Stimulated activated naive CD8-positive, alpha-beta T cell treated with anti-CD3 and anti-CD28 coated beads, Interleukin-15, Interleukin-2, amounts not matched to agents 100 ng/mL and 50 ng/mL, for 24 hours (primary cell): Measurements from ENCODE around the gene PDK3.
A peak's percentile ranks its signal among the peaks of the same experiment; 100 is the strongest.

Experiments
- H3K27ac Mint-ChIP-seq: one replicate; pipeline ENCODE4 v1.8.0; 2021; ENCODE audit warnings: mild to moderate bottlenecking, mixed read lengths
- H3K27me3 Mint-ChIP-seq: one replicate; pipeline ENCODE4 v1.8.0; 2021; ENCODE audit warnings: mixed read lengths
- H3K36me3 Mint-ChIP-seq: one replicate; pipeline ENCODE4 v1.8.0; 2021; ENCODE audit warnings: low read depth, mixed read lengths
- H3K4me1 Mint-ChIP-seq: one replicate; pipeline ENCODE4 v1.8.0; 2021; ENCODE audit warnings: low read depth, mixed read lengths
- H3K4me3 Mint-ChIP-seq: one replicate; pipeline ENCODE4 v1.8.0; 2021; ENCODE audit warnings: mild to moderate bottlenecking, mixed read lengths
- H3K9me3 Mint-ChIP-seq: one replicate; pipeline ENCODE4 v1.8.0; 2021; ENCODE audit warnings: mixed read lengths

The PDK3 gene

DNA sequence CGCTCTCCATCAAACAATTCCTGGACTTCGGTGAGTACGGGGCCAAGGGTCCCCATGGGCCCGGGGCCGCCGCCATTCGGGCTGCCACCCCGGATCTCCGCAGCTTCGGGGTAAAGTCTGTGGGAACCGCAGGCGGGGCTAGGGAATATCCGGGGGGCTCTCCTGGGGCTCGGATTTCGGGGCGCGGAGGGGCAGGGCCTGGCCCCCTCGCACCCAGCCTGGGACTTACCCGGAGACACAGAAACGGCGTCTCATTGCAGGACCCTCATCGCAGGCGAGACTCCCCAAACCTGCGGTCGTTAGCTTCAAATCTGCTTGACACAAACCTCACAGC, 413 bp downstream of the PDK3 start:
- Mint-ChIP-seq H3K27ac (peak overlapping the region; percentile 83), H3K9me3 (no peaks in the 10 kb centered on the region), H3K27me3 (no peaks in the 10 kb centered on the region), H3K36me3 (peaks cover 4% of the 10 kb centered on the region), H3K4me3 (peak overlapping the region; percentile 86), H3K4me1 (peaks cover 38% of the 10 kb centered on the region)

DNA sequence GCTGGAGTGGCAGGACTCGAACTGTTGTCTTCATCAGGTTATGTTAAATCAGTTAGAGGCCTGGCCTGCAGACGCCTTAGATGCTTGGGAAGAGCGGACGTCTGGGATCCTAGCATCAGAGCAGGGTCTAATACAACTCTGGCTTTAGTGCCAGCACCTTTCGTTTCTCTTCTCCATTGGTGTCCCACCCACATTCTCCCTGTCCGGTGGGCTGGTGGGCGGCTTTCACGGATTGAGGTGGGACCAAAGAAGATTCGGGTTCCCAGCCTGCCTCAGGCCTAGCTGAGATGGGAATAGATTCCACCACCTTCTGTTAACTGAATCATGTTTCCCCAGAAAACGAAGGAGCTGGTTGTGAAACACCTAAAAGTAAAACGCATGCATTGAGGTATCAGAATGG, 939 bp downstream of the PDK3 start:
- Mint-ChIP-seq H3K9me3 (no peaks in the 10 kb centered on the region), H3K27ac (peak overlapping the region; percentile 83), H3K4me3 (peak overlapping the region; percentile 86), H3K4me1 (peaks cover 43% of the 10 kb centered on the region), H3K36me3 (peaks cover 4% of the 10 kb centered on the region), H3K27me3 (no peaks in the 10 kb centered on the region)

DNA sequence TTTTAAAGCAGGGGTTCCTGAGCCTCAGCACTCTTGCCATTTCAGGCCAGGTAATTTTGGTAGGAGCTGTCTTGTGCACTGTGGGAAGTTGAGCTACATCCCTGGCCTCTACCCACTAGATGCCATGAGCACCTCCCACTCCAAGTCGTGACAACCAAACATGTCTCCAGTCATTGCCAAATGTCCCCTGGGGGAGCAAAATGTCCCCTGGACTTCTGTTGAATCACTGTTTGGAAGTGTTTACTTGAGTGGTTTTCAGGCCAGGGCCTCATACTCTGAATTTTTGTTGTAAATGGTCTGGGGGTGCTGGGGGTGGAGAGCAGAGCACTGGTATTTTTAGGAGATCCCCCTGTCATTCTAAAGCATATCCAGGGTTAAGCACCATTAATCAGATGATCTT, 3.2 kb downstream of the PDK3 start:
- Mint-ChIP-seq H3K27me3 (no peaks in the 10 kb centered on the region), H3K27ac (peak overlapping the region; percentile 36), H3K4me3 (peak overlapping the region; percentile 13), H3K4me1 (peaks cover 53% of the 10 kb centered on the region), H3K9me3 (no peaks in the 10 kb centered on the region), H3K36me3 (peaks cover 4% of the 10 kb centered on the region)

DNA sequence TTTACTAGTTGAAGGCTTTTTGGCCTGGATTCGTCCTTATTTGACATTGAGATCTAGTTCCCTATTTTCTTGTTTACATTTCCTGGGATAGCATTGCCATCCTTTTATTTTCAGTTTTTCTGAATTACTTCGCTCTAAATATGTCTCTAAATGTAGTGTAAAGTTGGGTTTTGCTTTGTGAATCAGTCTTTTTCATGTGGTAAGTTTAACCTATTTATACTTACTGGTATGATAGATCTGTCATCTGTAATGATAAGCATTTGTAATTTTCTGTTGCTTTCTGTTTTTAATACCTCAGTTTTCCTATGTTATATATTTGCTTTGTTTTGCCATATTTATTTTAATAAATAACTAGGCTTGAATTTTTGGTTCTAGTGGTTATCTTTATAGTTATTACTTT, 6.7 kb downstream of the PDK3 start:
- no peaks in the 10 kb centered on the region for H3K9me3 Mint-ChIP-seq
- H3K4me3 Mint-ChIP-seq, result peak overlapping the region; percentile 9
- peaks cover 68% of the 10 kb centered on the region for H3K4me1 Mint-ChIP-seq
- H3K27ac Mint-ChIP-seq, result peak overlapping the region; percentile 13
- no peaks in the 10 kb centered on the region for H3K27me3 Mint-ChIP-seq
- H3K36me3 Mint-ChIP-seq, result peaks cover 4% of the 10 kb centered on the region

DNA sequence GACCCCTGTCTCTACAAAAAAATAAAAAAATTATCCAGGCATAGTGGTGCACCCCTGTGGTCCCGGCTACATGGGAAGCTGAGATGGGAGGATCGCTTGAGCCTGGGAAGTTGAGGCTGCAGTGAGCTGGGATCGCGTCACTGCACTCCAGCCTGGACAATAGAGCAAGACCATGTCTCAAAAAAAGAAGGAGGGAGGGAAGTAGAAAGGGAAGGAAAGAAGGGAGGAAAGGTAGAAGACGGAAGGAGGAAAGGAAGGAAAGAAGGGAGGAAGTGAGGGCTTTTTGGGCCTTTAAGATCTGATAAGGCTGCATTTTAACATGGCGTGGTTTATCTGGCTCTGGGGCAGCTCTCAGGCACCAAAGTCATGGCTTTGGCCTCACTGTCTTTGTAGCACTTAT, 10.4 kb downstream of the PDK3 start:
- Mint-ChIP-seq H3K4me1 (peaks cover 75% of the 10 kb centered on the region), H3K27ac (no peak overlapping the region), H3K4me3 (no peak overlapping the region), H3K36me3 (no peaks in the 10 kb centered on the region), H3K9me3 (no peaks in the 10 kb centered on the region), H3K27me3 (no peaks in the 10 kb centered on the region)

DNA sequence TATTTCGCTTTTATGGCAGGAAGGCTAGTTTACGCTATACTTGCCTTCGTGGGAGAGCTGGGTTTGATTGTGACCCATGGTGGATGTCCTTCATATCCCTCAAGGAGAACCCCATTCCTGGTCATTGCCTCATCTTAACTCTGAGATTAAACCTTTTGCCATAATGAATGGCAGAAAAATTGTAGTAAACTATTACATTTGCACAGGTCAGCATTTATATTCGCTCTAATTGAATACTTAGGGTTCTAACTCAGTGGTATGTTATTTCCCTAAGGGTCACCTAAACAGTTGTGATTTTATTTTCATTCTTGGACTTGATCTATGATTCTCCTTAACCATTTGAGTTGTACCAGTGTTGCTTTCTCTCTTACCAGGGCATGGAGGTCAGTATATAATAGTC, 13.4 kb downstream of the PDK3 start:
- H3K9me3 Mint-ChIP-seq, result peaks cover 3% of the 10 kb centered on the region
- peaks cover 87% of the 10 kb centered on the region for H3K4me1 Mint-ChIP-seq
- no peaks in the 10 kb centered on the region for H3K27me3 Mint-ChIP-seq
- H3K27ac Mint-ChIP-seq, result peak overlapping the region; percentile 89
- peaks cover 4% of the 10 kb centered on the region for H3K36me3 Mint-ChIP-seq
- H3K4me3 Mint-ChIP-seq, result peak overlapping the region; percentile 79

DNA sequence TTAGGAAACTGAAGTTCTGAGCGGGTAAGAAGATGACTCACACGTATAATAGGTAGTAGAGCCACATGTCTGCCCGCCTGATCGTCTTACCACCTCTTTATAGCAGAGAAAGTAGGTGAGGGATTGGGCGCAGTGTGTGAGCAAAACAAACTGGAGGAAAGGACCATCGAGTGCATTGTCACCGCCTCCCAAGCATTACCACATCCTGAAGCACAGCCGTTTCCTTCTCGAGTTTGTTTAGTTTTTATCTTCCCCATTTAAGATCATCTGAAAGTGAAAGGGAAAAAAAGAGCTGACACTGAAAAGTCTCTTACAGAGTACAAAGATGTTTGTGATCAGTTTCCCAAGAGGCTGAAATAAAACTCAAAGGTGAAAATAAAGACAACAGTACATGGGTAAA, 14.8 kb downstream of the PDK3 start:
- Mint-ChIP-seq H3K27ac (peak overlapping the region; percentile 89), H3K36me3 (peaks cover 4% of the 10 kb centered on the region), H3K27me3 (no peaks in the 10 kb centered on the region), H3K4me1 (peaks cover 81% of the 10 kb centered on the region), H3K4me3 (peak overlapping the region; percentile 79), H3K9me3 (peaks cover 3% of the 10 kb centered on the region)

DNA sequence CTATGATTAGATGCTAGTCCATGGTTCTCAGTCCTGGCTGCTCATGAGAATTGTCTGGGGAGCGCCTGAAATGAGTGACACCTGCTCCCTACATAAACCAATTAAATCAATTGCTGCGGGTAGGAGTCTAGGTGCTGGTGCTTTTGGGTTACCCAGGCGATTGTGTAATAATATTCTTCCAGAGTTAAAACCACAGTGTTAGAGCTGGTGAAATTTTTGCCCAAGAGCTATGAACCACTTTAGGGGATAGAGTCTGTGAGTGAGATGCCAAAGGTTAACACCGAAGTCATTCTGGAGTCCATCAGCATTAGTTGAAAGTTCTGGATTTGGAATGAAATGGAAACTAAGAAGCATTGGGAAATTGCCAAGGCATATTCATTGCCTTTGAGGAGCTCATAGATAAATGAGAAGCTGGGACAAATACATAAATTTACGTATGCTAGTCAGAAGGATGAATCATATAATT, 15.3 kb downstream of the PDK3 start:
- peaks cover 76% of the 10 kb centered on the region for H3K4me1 Mint-ChIP-seq
- peak overlapping the region; percentile 89 for H3K27ac Mint-ChIP-seq
- H3K9me3 Mint-ChIP-seq, result peaks cover 3% of the 10 kb centered on the region
- peaks cover 4% of the 10 kb centered on the region for H3K36me3 Mint-ChIP-seq
- no peaks in the 10 kb centered on the region for H3K27me3 Mint-ChIP-seq
- H3K4me3 Mint-ChIP-seq, result peak overlapping the region; percentile 79

DNA sequence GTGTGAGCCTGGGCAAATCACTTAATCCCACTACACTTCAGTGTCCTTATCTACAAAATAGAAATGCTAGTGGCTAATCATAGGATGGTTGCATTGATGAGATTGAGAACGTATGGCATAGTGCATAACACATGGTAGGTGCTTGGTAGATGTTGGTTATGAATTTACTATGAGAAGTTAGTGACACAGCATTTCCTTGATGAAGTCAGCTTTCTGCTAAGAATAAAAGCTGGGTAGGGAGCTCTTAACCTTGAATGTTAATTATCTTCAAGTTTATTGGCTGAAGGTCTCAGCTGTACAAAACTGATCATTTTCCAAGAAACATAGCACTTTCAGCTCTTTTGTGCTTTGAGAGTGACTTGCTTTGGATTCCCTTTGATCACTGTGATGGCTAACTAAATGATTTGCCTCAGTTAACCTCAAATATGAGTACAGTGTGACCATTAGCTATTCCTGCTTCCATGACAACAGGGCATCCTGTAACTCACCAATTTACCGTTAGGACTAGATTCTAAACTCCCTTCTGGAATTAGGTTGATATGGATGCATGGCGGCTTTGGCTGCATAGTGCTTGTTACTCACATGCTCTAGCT, 17.8 kb downstream of the PDK3 start:
- H3K9me3 Mint-ChIP-seq, result peaks cover 3% of the 10 kb centered on the region
- H3K27me3 Mint-ChIP-seq, result no peaks in the 10 kb centered on the region
- no peak overlapping the region for H3K4me3 Mint-ChIP-seq
- peak overlapping the region; percentile 40 for H3K27ac Mint-ChIP-seq
- peaks cover 4% of the 10 kb centered on the region for H3K36me3 Mint-ChIP-seq
- H3K4me1 Mint-ChIP-seq, result peaks cover 58% of the 10 kb centered on the region

DNA sequence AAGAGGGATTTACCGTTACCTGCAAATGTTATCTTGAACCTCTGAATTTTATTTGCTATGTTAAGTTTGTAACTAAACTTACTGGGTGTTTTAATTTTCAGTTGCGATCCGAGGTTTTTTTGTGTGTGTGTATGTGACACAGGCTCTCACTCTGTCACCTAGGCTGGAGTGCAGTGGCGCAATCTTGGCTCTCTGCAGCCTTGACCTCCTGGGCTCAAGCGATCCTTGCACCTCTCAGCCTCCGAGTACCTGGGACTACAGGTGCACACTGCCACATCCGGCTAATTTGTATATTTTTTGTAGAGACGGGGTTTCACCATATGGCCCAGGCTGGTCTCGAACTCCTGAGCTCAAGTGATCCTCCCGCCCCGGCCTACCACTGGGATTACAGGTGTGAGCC, 18.5 kb downstream of the PDK3 start:
- Mint-ChIP-seq H3K27me3 (no peaks in the 10 kb centered on the region), H3K4me1 (peaks cover 51% of the 10 kb centered on the region), H3K27ac (no peak overlapping the region), H3K4me3 (no peak overlapping the region), H3K9me3 (peaks cover 3% of the 10 kb centered on the region), H3K36me3 (peaks cover 4% of the 10 kb centered on the region)

DNA sequence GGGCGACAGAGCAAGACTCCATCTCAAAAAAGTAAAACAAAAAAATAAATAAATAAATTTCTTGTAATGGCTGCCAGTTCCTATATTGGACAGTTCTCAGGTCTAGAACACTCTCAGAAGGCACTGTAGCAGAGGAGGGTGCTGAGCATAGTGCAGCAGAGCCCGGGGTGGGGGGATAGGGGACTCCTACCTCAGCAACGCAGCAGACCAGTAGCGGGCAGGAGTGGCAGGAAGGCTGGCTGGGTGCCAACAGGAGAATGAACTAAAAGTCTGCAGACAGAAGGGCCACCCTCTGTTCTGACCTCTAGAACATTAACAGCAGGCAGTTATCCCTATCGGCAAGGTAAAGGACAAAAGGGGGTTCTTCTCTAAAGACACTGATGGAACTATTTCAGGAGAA, 20.2 kb downstream of the PDK3 start:
- no peaks in the 10 kb centered on the region for H3K27me3 Mint-ChIP-seq
- H3K27ac Mint-ChIP-seq, result no peak overlapping the region
- H3K9me3 Mint-ChIP-seq, result peaks cover 3% of the 10 kb centered on the region
- peaks cover 4% of the 10 kb centered on the region for H3K36me3 Mint-ChIP-seq
- H3K4me3 Mint-ChIP-seq, result no peak overlapping the region
- H3K4me1 Mint-ChIP-seq, result peaks cover 37% of the 10 kb centered on the region

DNA sequence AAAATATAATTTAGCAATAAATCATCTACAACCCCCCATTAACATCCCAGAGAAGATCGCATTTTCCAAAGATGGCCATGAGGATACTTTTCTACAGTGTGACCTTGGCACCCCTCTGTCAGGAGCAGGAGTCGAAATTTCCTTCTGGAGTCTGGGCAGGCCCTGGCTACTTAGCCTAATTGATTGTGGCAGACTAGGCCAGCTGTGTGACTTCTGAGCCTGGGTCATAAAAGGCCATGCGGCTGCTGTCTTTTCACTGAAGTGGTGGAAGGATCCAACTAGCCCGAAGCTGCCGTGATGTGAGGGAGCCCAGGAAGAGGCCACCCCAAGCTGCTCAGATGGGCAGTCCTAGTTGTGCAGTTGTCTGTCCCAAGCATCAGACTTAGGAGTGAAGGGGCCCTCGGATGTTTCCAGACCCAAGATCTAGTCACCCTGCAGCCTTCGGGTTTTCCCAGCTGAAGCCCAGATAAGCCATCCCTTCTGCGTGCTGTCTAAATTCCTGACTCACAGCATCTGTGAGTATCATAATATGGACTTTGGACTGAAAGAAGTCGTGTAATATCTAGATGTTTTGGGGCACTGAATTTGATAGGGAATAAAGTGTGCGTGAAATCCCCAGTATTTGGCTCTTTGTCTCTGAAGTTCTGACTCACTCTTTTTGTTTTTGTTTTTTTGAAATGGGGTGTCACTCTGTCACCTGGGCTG, 21.0 kb downstream of the PDK3 start:
- Mint-ChIP-seq H3K27me3 (no peaks in the 10 kb centered on the region), H3K36me3 (peaks cover 4% of the 10 kb centered on the region), H3K27ac (no peak overlapping the region), H3K9me3 (peaks cover 3% of the 10 kb centered on the region), H3K4me3 (no peak overlapping the region), H3K4me1 (peaks cover 30% of the 10 kb centered on the region)

DNA sequence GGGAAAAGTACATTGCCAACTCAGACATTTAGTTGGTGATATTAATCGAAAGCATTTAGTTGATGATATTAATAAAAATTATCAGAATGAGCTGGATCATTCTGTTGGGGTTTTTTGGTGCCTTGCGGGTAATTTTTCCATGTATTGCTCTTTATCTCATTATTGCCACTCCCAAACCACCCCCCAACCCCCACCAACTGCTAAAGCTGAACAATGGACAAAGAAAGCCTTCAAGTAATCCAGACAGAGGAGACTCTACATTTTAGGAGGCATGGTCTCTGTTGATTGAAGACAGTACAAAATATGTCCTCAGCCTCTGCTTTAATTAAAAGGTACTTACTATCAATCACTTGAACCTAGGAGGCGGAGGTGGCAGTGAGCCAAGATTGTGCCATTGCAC, 22.5 kb downstream of the PDK3 start:
- Mint-ChIP-seq H3K4me3 (no peak overlapping the region), H3K36me3 (no peaks in the 10 kb centered on the region), H3K9me3 (no peaks in the 10 kb centered on the region), H3K4me1 (peaks cover 17% of the 10 kb centered on the region), H3K27ac (no peak overlapping the region), H3K27me3 (no peaks in the 10 kb centered on the region)

DNA sequence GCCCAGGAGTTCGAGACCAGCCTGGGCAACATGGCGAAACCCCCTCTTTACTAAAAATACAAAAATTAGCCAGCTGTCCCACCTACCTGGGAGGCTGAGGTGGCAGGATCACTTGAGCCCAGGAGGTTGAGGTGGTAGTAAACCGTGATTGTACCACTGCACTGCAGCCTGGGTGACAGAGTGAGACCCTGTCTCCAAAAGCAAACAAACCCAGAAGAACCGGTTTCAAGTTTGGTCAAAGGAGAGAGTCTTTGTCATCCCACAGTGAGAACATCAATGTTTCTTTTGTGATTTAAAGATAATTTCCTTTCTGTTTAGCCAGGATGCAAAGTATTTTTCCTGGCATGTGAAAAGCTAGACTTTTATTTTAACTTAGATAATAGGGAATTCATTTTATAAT, 26.7 kb downstream of the PDK3 start:
- H3K27me3 Mint-ChIP-seq, result no peaks in the 10 kb centered on the region
- peaks cover 25% of the 10 kb centered on the region for H3K4me1 Mint-ChIP-seq
- no peaks in the 10 kb centered on the region for H3K36me3 Mint-ChIP-seq
- H3K9me3 Mint-ChIP-seq, result no peaks in the 10 kb centered on the region
- H3K27ac Mint-ChIP-seq, result no peak overlapping the region
- H3K4me3 Mint-ChIP-seq, result no peak overlapping the region

DNA sequence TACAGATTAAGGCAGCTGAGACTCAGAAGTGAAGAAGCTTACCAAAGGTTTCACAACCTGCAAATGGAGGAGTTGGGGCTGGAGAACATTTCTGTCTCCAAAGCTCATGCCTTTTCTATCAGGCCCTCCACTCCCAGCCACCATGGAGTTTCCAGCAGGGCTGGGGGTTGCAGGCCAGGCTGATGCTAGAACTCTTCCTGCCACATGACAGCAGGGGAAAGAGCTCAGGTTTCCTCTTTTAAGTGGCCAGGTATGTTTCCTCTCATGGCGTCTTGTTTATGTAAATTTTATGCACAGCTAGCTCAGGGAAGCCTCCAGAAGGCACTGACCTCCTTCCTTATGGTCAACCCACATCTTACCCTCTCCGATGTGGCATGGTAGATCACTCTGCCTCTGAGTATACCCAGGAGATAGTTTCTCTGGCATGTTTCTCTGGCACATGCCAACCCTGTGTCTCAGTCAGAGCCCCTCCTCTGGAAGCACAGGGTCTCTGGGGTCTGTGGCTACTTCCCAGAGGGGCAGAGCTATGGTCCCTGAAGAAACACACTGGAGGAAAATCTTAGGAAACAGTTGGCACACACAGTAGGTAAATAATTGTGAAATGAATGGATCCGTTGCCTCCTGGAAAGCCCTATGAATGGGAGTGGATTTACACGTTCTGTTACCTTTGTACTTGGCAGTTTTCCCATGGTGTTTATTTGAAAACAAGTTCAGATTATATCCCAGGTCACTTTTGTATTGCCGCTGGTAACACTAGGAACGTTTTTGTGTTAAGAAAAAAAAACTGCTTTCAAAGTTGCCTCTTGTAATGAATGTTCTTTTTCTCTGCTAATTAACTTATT, 28.9 kb downstream of the PDK3 start:
- Mint-ChIP-seq H3K27me3 (no peaks in the 10 kb centered on the region), H3K9me3 (no peaks in the 10 kb centered on the region), H3K4me3 (no peak overlapping the region), H3K4me1 (peaks cover 30% of the 10 kb centered on the region), H3K27ac (no peak overlapping the region), H3K36me3 (no peaks in the 10 kb centered on the region)
